CD4-positive, alpha-beta T cell treated with Interleukin-21 for 1 hour (primary cell): Measurements from ENCODE around the gene CNKSR2.
"Not testable (repeated sequence)": the region's sequence is repeated elsewhere in the genome, so short reads cannot be mapped to it uniquely, and the experiment has no call there.

Source experiments
- DNase-seq: peaks from one replicate; pipeline ENCODE4 v3.0.0-alpha.2; 2020

Gene CNKSR2

DNA sequence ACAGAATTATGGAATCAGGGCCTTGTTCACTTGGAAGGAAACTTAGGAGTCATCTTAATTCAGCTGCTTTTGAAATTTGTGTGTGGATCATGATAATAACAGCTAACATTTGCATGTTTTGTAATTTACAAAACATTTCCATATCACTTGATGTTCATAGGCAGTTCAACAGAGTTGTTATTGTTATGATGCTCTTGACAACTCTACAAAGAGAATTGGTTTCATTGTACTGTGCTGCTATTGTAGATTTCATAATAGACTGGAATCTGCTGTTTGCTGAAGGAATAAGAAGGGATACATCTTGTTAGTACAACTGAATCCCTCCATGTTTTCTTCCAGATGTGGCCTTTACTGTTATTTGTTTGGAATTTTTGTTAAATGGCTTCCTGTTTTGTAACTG lies 83.5 kb downstream of the CNKSR2 start:
- DNase-seq: no peak

DNA sequence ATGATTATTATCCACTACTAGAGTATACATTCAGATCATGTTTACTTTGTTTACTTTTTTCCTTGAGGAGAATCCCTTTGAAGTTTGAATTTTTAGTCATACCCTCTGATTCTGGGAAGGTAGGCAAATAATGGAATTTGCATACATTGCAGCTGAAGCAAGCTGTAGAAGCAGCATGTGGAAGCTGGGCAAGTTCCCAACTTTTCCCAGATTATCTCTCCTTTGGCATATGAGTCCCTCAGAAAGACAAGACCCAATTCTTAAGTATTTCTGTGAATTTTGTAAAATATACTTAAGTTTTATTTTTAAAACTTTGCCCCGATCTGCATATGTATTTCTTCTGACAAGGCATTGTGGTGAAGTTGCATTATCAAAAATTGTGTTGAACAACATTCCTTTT lies 94.9 kb downstream of the CNKSR2 start:
- no peak for DNase-seq

GRCh38 chrX:21476909-21477308 lies 102.7 kb downstream of the CNKSR2 start:
- no peak for DNase-seq

- DNase-seq: peak; percentile 49
These were observed 105.6 kb downstream of the CNKSR2 start for GRCh38 chrX:21479695-21480270.

DNA sequence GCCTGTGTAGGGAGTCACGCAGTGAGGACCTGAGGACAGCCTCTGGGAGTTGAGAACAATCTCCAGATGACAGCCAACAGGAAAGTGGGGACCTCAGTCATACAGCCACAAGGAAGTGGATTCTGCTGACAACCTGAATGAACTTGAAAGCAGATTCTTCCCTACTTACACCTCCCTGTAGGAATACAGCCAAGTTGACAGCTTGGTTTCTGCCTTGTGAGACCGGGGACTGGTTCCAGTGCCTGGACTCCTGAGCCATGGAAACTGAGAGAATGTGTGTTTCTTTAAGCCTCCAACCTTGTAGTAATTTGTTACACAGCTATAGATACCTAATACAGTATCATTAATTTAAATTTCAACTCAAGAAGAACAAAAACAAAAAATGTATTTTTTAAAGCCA lies 107.5 kb downstream of the CNKSR2 start:
- no peak for DNase-seq

- not testable (repeated sequence) for DNase-seq
These were observed 109.8 kb downstream of the CNKSR2 start for GRCh38 chrX:21484051-21484450.

DNA sequence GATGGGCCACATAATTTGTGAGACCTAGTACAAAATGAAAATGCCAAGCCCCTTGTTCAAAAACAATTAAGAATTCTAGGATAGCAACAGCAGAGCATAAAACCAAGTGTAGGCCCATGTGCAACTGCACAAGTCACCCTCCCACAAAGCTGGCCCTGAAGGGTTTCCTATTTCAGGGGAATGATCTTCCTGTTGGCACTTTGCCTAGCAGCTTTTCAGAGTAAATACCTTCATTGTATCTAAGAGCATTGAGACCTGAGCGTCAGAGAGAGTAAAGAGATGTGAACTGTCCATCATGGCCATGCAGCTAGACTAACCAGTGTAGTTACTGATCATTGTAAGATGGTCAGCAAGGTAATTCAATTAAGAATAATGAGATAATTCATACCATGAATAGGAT lies 113.6 kb downstream of the CNKSR2 start:
- DNase-seq: no peak

- DNase-seq: no peak
These were observed 116.1 kb downstream of the CNKSR2 start for GRCh38 chrX:21490341-21490740.

- DNase-seq: no peak
These were observed 119.1 kb downstream of the CNKSR2 start for GRCh38 chrX:21493226-21493830.

- no peak for DNase-seq
These were observed 129.4 kb downstream of the CNKSR2 start for GRCh38 chrX:21503593-21503992.

GRCh38 chrX:21509912-21510311 lies 135.7 kb downstream of the CNKSR2 start:
- DNase-seq: no peak

DNA sequence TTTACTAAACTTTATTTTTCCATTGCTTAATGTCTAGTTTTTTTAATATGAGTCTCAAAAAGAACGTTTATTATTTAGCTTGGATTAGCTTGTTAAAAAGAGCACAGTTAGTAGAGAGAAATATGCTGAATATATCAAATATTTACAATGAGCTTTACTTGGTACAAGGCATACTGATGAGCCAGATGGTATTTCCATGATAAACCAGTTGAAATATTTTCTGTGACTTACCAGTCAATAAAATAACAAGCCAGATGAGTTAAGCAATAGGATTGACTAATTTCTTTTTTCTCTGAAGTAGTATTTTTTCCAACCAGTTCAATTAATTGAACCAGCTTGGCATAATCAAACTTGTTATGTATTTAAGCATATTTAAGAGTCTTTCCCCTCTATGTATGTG lies 149.8 kb downstream of the CNKSR2 start:
- no peak for DNase-seq

DNA sequence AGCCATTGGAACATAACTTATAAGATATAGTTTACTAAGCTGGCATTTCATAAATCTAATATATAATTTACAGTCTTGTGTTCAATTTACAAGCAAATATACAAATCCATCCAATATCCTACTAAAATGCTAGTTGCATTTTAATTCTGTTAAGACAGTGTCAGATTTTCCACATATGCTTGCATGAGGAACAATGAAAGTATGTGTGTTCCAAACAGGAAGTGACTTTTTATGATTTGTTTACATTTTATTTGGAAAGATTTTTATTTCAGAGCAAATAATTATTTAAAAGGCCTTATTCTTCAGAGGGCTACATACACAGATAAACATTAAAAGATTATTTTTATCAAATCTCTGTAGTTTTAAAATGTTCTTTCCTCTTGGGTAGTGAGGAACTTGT lies 153.9 kb downstream of the CNKSR2 start:
- no peak for DNase-seq

DNA sequence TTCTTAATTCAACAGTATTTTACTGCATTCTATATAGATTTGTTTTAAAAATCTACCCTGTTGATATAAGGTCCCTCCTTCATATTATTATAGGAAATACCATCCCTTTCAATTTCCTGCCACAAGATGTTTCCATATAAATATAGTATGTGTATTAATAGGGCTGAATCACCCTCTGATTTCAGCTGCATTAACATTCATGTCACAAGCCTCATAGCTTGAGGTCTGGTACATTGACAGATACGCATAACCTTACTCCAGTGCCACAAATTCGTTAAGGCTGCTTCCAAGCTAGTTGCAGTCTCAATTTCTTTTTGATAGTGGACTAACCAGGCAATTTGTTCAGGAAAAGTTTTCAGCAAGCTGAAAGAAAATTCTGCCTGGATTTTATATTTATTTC lies 155.6 kb downstream of the CNKSR2 start:
- no peak for DNase-seq

GRCh38 chrX:21544642-21545041 lies 170.4 kb downstream of the CNKSR2 start:
- DNase-seq: not testable (repeated sequence)

DNA sequence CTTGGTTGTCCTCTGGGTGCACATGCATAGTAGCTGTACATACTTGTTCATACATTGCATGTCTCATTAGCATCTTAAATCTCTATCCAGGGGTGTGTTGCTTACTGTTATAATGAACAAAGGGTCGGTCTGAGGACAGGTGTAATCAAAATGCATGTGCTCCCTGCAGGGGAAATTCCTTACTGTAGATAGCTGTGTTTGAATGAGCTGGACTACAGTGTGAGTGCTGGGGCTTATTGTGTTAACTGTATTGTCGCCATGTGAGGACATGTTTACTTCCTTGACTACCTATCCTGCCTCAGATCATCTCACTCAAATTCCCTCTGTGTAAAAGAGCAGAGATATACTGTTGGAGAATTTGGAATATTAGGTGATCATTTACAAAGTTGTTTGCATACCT lies 185.2 kb downstream of the CNKSR2 start:
- no peak for DNase-seq

DNA sequence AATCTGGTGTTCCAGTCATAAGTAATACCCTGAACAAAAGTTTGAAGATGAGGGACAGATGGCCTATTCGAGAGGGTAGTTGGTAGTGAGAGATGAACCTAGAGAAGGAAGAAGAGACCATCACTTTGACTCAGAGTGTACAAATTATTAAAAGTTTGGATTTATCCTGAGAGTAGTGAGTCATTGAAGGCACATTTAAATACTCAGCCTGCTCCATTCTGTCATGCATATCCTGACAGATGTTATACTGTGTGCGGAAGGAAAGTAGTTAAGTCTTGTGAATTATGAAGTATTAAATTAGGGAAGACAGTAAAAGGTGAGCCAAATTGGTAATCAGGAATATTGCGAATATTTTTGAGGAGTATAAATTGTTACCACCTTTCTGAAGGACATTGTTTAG lies 190.8 kb downstream of the CNKSR2 start:
- DNase-seq: no peak

DNA sequence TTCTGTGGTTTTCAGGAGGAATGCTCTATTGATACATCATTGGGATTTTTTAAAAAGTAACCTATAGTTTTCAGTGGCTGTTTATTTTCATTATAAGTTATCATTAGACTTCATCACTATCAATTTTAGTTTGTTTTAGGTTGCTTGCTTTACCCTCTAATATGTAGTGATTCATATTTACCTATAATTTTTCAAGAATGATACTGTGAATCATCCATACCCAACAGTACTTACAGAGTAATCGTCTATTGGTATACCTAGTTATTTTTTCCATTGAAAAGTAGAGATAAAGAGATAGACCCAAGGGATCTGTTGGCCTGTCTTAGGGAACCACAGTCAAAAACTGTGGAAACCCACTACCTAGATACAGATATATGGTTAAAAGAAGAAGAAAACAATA lies 200.6 kb downstream of the CNKSR2 start:
- no peak for DNase-seq

- no peak for DNase-seq
These were observed 207.3 kb downstream of the CNKSR2 start for GRCh38 chrX:21581479-21581878.

DNA sequence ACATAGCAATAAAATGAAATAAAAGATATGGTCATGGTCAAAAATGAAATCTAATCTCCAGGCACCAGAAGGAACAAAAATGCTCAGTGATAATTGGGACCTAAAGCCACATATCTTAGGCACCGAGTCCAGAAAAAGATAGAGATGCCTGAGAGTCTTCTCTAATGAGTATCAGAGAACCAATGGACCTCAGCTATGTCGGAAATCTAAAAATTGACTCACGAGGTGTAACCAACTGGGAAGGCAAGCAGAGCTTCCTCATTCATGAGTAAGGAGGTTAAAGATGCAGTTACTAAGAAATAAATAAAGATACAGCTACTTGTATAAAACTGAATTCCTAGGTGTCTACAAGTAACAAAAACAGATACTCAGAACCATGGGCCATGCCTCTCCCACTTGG lies 211.8 kb downstream of the CNKSR2 start:
- no peak for DNase-seq

DNA sequence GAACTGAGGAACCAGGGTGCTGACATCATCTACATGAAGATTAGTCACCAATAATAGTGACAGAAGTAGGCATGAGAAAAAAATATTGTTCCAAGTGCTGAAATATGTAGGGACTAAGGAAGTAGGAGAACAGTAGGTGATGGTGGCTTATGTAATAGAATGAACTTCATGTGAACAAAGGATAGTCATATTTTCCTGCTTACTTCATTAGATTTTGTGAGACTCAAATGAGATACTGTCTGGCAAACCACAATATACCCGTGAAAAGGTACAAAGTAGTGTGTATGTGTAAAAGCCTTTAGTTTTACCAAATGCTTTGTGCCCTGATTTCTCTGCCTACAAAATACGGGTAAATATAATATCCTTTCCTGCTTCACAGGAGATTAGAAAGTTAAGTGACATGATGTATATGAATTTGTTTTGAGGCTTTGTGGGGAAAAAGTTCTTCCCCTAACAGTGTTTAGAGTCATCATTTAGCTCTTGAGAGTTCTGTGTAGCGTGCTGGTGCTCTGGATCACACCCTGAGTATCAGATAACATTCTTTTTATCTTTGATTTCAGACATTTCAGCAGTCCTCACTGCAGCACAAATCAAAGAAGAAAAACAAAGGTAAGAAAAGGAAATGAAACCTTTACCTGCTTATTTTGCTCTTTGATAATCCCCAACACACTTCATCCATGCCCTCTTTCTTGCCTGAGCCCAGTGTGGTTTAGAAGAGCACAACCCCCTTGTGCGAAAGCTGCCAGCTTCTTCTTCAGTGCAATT lies 216.0 kb downstream of the CNKSR2 start:
- DNase-seq: peak; percentile 0

DNA sequence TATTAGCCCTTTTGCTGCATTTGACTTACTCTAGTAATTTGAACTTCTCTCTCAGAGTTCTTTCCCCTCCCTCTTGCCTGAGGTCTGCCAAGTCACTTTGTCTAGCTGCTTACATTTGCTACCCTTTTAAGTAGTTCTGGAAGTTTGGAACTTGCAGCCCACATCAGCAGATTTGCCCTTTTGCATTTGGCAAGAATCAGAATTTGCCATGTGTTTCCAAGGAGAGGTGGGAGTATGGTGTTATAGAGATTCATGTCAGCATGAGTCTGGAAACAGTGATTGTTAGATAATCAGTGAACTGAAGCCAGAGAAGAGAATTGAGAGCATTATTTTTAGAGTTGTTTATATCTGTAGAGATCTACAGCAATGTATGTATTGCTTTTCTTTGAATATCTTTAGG lies 231.8 kb downstream of the CNKSR2 start:
- DNase-seq: no peak

DNA sequence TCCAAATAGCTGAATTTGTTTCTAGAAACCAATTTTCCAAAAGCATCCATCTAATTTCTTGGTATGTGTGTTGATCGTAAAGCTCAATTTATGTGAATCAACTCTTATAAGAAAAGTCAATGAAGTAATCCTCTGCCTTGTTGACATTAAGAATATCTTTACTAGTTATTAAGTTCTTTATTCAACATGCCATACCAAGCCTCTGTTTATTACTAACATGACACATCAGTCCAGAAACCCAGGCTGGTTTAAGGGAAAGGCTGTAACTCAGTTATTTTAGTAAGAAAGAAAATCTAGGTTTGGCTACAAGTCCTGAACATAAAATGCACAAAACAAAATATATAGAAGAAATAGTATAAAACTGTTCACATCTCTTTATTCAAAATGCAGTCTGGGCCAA lies 235.9 kb downstream of the CNKSR2 start:
- DNase-seq: no peak

GRCh38 chrX:21612154-21612553 lies 237.9 kb downstream of the CNKSR2 start:
- no peak for DNase-seq

- no peak for DNase-seq
These were observed 242.2 kb downstream of the CNKSR2 start for GRCh38 chrX:21616386-21616785.
